Measurements from ENCODE around the gene DIS3L2.

DNA sequence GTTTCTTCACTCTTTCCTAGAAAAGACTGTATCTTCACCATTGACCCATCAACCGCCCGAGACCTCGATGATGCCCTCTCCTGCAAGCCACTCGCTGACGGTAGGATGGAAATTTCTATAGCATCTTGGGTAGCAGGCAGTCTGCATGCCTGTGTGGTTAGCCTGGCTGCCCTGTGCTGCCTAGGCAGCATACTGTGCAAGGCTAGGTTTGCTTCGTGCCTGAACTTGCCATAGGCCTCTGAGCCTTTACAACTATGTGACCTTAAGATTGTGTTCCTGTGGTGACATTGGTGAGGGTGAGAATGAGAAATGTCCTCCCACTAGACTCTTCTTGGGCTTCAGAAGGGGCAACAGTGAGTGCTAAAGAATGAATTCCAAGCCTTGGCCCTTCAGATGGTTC lies 248.8 kb downstream of the DIS3L2 start:
- TF ChIP-seq, protein P1, sequence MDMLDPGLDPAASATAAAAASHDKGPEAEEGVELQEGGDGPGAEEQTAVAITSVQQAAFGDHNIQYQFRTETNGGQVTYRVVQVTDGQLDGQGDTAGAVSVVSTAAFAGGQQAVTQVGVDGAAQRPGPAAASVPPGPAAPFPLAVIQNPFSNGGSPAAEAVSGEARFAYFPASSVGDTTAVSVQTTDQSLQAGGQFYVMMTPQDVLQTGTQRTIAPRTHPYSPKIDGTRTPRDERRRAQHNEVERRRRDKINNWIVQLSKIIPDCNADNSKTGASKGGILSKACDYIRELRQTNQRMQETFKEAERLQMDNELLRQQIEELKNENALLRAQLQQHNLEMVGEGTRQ (IDR thresholded peaks at IDR 0.05; ENCODE audit: low read depth, low read length), result no peak
- TF ChIP-seq CTCF (conservative IDR thresholded peaks at IDR 0.05; ENCODE audit: low read depth, low read length) (no peak), CEBPB (IDR thresholded peaks at IDR 0.05; ENCODE audit: low read depth, low read length) (no peak), POLR2A (IDR thresholded peaks at IDR 0.05; ENCODE audit: low read depth, low read length) (no peak), RAD21 (IDR thresholded peaks at IDR 0.05; ENCODE audit: low read length) (no peak), FOS (IDR thresholded peaks at IDR 0.05; ENCODE audit: low read depth, low read length) (no peak), BHLHE40 (IDR thresholded peaks at IDR 0.05; ENCODE audit: low read depth, low read length) (no peak), MXI1 (IDR thresholded peaks at IDR 0.05; ENCODE audit: borderline replicate concordance, low read depth, low read length) (no peak), RCOR1 (IDR thresholded peaks at IDR 0.05; ENCODE audit: insufficient replicate concordance, low read length) (no peak), MAFK (IDR thresholded peaks at IDR 0.05; ENCODE audit: low read depth, low read length) (no peak), NFE2L2 (IDR thresholded peaks at IDR 0.05; ENCODE audit: low read depth, low read length) (no peak), SMC3 (IDR thresholded peaks at IDR 0.05; ENCODE audit: low read depth, low read length) (no peak), MAZ (IDR thresholded peaks at IDR 0.05; ENCODE audit: borderline replicate concordance, low read depth, low read length) (no peak), RFX5 (IDR thresholded peaks at IDR 0.05; ENCODE audit: low read depth, low read length) (no peak)
